H1 (cell line): ENCODE data around the gene STX7. TPM values are rescaled to one million over a fixed set of nuclear protein-coding genes. Genes with fewer than 3 reads are reported as not detected.
A peak's percentile ranks its signal among the peaks of the same experiment; 100 is the strongest.

Experiments
- ASH2L ChIP-seq: fragments of 200-600, 300-600 bp; sonication (generic); IDR thresholded peaks from one replicate; pipeline ENCODE4 v1.7.1; 2017; ENCODE audit warnings: low read length
- GTF2F1 ChIP-seq: IDR thresholded peaks from 2 replicates; pipeline ENCODE4 v1.6.1; 2012; ENCODE audit warnings: low read depth, low read length, improper control_type of control experiment, borderline replicate concordance
- HDAC2 ChIP-seq, 2 experiments: fragments of 300-600 bp in 1 of 2; sonication (generic) in 1 of 2; IDR thresholded peaks; 2 replicates each; pipeline ENCODE4 v1.6.1; 2011 to 2012; ENCODE audit warnings: low read depth in 2 of 2, low read length in 2 of 2, mild to moderate bottlenecking in 2 of 2, moderate library complexity in 2 of 2, borderline replicate concordance in 1 of 2, inconsistent platforms in 1 of 2
- PHF8 ChIP-seq: fragments of 200-600 bp; sonication (generic); conservative IDR thresholded peaks from 2 replicates; pipeline ENCODE4 v1.7.1; 2012; ENCODE audit warnings: low read depth, mild to moderate bottlenecking, inconsistent platforms, low read length, moderate library complexity
- SAP30 ChIP-seq: fragments of 300-600 bp; sonication (generic); IDR thresholded peaks from 2 replicates; pipeline ENCODE4 v1.7.1; 2012; ENCODE audit warnings: low read length, moderate library complexity, mild to moderate bottlenecking, inconsistent platforms; ENCODE audit not compliant: insufficient read depth, insufficient replicate concordance
- SIN3A ChIP-seq, 2 experiments: IDR thresholded peaks in 1 of 2; conservative IDR thresholded peaks in 1 of 2; 2 replicates each; pipeline ENCODE4 v1.6.1; 2011 to 2012; ENCODE audit warnings: low read length in 2 of 2, improper control_type of control experiment in 1 of 2, low read depth in 1 of 2, mild to moderate bottlenecking in 1 of 2
- TBP ChIP-seq: IDR thresholded peaks from 2 replicates; pipeline ENCODE4 v1.6.1; 2011; ENCODE audit warnings: low read depth, low read length, improper control_type of control experiment
- YY1 ChIP-seq: IDR thresholded peaks from 2 replicates; pipeline ENCODE4 v1.6.1; 2011; ENCODE audit warnings: low read depth, mild to moderate bottlenecking, low read length
- polyA plus RNA-seq, 7 experiments: library from polyadenylated mRNA; depleted of rRNA in 3 of 7; stranded (reverse) in 5 of 7; unstranded in 2 of 7; fragments of >200 nt in 5 of 7; fragments of 200-250 nt in 2 of 7; gene quantifications; 1 replicate in 5 of 7; 2 replicates in 1 of 7; 4 replicates in 1 of 7; pipeline versions ENCODE4 v1.2.1 to v1.2.3, GENCODE V29; 2011 to 2013; ENCODE audit warnings: missing spikeins in 2 of 7, mixed read lengths in 2 of 7
- total RNA-seq: library from RNA; stranded (reverse); fragmentation: NEBNext Ultra II Directional; extraction: Animal tissue kit (Norgen Biotek cat#: 25700); gene quantifications from 2 replicates; pipeline ENCODE4 v1.2.1, GENCODE V29; 2021
- TF ChIP-seq, protein P1 (sequence below): fragments of 300-600 bp; sonication (generic); IDR thresholded peaks from 2 replicates; pipeline ENCODE4 v1.7.1; 2012; ENCODE audit warnings: low read length, moderate library complexity, mild to moderate bottlenecking, inconsistent platforms; ENCODE audit not compliant: insufficient replicate concordance

Gene STX7
- total and polyA plus RNA-seq, 2 of the 8 experiments (the other 6 are each of a cell fraction or from before 2014, with no cell fraction given), result 5.7 to 27.9 TPM

DNA sequence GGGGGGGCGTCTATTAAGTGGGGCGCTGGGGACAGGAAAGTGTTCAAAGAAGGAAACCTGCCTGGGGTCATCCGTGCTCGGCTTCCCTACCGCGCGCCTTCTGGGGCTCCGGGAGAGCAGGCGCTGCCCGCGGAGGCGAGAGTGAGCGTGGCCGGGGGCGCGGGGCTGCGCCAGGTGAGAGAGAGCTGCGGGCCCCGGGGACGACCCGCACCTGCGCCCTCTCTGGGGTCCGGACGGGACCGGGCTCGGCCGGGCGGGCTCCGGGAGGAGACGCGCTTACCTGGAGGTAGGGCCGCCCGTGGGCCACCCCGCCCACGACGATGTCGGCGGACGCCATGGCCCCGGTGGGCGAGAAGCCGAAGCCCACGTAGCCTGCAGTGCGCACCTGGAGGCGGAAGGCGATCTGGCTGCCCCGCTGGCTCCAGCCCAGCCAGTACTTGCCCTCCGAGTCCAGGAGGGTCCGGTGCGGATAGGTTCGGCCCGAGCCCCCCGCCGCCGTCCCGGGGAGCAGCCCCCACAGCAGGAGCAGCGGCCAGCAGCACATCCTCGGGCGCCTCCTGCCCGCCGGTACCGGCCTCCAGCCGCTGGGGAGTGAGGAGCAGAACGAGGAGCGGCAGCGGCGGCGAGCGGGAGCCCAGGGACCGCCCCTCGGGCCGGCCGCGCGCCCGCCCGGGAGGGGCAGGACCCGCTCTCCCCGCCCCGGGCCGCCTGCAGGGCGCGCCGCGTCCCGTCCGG, 111.9 kb downstream of the STX7 start, which contains the start of gene MOXD1 (continued):
- TF ChIP-seq GTF2F1 (no peak), ASH2L (peak; percentile 93), SAP30 (no peak), PHF8 (peak; percentile 42; the same call in 1 of the 2 replicates), YY1 (no peak), SIN3A (conservative IDR thresholded peaks at IDR 0.05 in 1 of 2, IDR thresholded peaks at IDR 0.05 in 1 of 2; ENCODE audit: low read depth in 1 of 2, low read length in 2 of 2) (no peak), TBP (no peak), HDAC2 (IDR thresholded peaks at IDR 0.05; ENCODE audit: borderline replicate concordance in 1 of 2, low read depth in 2 of 2, low read length in 2 of 2) (no peak)
- TF ChIP-seq, protein P1, sequence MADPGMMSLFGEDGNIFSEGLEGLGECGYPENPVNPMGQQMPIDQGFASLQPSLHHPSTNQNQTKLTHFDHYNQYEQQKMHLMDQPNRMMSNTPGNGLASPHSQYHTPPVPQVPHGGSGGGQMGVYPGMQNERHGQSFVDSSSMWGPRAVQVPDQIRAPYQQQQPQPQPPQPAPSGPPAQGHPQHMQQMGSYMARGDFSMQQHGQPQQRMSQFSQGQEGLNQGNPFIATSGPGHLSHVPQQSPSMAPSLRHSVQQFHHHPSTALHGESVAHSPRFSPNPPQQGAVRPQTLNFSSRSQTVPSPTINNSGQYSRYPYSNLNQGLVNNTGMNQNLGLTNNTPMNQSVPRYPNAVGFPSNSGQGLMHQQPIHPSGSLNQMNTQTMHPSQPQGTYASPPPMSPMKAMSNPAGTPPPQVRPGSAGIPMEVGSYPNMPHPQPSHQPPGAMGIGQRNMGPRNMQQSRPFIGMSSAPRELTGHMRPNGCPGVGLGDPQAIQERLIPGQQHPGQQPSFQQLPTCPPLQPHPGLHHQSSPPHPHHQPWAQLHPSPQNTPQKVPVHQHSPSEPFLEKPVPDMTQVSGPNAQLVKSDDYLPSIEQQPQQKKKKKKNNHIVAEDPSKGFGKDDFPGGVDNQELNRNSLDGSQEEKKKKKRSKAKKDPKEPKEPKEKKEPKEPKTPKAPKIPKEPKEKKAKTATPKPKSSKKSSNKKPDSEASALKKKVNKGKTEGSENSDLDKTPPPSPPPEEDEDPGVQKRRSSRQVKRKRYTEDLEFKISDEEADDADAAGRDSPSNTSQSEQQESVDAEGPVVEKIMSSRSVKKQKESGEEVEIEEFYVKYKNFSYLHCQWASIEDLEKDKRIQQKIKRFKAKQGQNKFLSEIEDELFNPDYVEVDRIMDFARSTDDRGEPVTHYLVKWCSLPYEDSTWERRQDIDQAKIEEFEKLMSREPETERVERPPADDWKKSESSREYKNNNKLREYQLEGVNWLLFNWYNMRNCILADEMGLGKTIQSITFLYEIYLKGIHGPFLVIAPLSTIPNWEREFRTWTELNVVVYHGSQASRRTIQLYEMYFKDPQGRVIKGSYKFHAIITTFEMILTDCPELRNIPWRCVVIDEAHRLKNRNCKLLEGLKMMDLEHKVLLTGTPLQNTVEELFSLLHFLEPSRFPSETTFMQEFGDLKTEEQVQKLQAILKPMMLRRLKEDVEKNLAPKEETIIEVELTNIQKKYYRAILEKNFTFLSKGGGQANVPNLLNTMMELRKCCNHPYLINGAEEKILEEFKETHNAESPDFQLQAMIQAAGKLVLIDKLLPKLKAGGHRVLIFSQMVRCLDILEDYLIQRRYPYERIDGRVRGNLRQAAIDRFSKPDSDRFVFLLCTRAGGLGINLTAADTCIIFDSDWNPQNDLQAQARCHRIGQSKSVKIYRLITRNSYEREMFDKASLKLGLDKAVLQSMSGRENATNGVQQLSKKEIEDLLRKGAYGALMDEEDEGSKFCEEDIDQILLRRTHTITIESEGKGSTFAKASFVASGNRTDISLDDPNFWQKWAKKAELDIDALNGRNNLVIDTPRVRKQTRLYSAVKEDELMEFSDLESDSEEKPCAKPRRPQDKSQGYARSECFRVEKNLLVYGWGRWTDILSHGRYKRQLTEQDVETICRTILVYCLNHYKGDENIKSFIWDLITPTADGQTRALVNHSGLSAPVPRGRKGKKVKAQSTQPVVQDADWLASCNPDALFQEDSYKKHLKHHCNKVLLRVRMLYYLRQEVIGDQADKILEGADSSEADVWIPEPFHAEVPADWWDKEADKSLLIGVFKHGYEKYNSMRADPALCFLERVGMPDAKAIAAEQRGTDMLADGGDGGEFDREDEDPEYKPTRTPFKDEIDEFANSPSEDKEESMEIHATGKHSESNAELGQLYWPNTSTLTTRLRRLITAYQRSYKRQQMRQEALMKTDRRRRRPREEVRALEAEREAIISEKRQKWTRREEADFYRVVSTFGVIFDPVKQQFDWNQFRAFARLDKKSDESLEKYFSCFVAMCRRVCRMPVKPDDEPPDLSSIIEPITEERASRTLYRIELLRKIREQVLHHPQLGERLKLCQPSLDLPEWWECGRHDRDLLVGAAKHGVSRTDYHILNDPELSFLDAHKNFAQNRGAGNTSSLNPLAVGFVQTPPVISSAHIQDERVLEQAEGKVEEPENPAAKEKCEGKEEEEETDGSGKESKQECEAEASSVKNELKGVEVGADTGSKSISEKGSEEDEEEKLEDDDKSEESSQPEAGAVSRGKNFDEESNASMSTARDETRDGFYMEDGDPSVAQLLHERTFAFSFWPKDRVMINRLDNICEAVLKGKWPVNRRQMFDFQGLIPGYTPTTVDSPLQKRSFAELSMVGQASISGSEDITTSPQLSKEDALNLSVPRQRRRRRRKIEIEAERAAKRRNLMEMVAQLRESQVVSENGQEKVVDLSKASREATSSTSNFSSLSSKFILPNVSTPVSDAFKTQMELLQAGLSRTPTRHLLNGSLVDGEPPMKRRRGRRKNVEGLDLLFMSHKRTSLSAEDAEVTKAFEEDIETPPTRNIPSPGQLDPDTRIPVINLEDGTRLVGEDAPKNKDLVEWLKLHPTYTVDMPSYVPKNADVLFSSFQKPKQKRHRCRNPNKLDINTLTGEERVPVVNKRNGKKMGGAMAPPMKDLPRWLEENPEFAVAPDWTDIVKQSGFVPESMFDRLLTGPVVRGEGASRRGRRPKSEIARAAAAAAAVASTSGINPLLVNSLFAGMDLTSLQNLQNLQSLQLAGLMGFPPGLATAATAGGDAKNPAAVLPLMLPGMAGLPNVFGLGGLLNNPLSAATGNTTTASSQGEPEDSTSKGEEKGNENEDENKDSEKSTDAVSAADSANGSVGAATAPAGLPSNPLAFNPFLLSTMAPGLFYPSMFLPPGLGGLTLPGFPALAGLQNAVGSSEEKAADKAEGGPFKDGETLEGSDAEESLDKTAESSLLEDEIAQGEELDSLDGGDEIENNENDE, result no peak
